ENCODE measurements around the gene MMP27.

MMP27 gene

DNA sequence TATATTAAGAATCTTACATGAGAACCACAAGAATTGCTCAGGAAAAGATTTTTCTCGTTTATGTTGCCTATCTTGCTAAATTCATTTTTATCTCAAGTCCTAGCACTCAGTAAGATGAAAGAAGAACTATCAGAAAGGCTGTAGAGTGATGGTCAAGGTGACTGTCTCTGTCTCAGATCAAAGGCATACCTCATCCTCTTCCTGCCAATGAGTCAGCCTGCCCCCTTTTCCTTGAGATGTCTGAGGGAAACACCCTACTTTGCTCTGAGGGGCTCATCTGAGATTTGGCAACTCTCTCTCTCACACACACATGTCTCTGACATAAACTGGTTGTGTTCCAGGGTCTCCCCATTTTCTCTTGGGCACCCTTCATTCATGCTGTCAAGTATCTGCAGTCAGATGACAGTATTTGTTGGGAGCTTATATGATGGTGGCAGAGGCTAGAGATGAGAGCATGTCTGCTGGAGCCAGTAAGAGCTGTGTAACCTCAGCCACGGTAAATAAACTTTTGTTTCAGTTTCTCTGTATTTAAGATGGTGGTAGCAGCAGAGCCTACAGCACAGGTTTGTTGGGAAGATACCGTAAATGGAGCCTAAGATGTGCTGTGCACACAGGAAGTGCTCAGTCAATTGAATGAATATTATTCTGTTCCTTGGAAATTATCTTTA is 1.6 kb downstream of the MMP27 start:
- DNase-seq (ENCODE audit: low spot score): peak; percentile 7

- DNase-seq (ENCODE audit: low spot score): no peak
These were observed 10.4 kb downstream of the MMP27 start for GRCh38 chr11:102695201-102695600.

DNA sequence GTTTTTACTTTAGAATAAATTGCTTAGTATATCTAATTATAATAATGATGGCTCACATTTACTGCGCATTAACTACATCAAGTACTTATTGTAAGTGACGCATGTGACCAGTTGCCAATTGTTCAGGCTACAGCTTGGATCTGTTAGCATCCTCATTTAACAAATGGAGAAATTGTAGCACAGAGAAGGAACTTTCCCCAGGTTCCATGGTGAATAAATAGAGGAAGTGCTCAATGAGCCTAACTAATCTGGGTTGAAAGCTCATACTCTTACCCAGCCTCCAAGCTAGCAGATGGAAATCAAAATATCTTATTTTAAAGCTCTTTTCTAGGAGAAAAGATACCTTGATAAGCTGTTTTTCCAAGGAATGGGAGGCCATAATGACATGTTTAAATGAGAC is 19.8 kb downstream of the MMP27 start:
- DNase-seq (ENCODE audit: low spot score): no peak

GRCh38 chr11:102685338-102685737 is 20.2 kb downstream of the MMP27 start:
- DNase-seq (ENCODE audit: low spot score): no peak

DNA sequence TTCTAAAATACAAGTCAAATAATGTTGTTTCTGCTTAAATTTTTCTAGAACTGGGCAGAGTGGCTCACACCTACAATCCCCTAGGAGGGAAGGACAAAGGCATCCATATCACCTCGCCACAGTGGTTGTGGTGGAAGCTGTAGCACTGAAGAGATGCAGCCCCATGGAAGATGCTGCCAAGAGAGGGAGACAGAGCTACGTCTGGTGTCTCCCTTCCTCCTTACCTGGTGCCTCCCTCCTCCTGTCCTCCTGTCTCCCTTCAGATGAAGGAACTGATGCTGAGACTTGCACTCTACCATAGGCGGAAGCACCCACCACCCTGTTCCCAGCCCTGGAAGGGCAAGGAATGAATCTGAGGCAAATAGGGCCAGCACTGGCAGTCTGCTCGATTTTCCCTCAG is 22.3 kb downstream of the MMP27 start:
- peak; percentile 11 for DNase-seq (ENCODE audit: low spot score)

- no peak for DNase-seq (ENCODE audit: low spot score)
These were observed 24.6 kb downstream of the MMP27 start for GRCh38 chr11:102680945-102681344.

- DNase-seq (ENCODE audit: low spot score): no peak
These were observed 27.5 kb downstream of the MMP27 start for GRCh38 chr11:102678022-102678421.

DNA sequence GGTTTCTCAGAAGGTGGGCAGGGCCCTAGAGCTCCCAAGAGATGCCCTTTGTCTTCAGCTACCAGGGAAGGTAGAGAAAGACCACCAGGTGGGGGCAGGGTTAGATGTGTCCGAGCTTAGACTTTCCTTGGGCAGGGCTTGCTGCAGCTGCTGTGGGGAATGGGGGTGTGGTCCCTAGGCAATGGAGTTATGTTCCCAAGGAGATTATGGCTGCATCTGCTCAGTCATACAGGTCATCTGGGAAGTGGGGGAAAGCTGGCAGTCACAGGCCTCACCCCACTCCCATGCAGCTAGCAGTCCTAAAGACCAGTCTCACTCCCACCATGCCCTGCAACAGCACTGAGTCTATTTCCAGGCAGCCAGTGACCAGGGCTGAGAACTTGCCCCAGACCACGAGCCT is 29.5 kb downstream of the MMP27 start:
- no peak for DNase-seq (ENCODE audit: low spot score)

- no peak for DNase-seq (ENCODE audit: low spot score)
These were observed 35.9 kb downstream of the MMP27 start for GRCh38 chr11:102669664-102670063.

DNA sequence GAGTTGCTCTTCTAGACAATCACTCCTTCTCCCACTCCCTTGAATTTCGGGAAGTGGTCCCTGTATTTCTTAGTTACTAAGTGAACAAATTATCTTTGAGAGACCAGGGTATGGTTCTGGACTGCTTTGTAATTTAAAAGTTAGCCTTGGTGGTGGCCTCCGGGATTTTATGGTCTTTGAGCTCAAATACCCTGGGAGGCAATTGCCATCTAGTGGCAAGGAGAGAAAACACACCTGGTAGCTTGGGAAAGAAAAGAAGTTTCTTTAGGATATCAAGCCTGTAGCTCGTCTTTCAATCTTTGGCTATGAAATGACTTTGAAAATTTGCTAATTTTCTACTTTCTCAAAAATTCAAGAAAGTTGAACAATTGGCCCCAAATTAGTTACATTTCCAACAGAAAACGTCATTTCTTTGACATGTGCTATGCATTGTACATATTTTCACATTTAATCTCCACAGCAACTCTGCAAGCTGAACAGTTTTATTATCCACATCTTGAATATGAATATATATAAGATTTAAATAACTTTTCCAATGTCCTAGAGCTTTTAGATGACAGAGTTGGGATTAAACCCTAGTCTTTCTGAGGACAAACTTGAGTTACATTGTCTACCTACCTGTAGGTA is 39.1 kb downstream of the MMP27 start:
- peak; percentile 63 for DNase-seq (ENCODE audit: low spot score)

DNA sequence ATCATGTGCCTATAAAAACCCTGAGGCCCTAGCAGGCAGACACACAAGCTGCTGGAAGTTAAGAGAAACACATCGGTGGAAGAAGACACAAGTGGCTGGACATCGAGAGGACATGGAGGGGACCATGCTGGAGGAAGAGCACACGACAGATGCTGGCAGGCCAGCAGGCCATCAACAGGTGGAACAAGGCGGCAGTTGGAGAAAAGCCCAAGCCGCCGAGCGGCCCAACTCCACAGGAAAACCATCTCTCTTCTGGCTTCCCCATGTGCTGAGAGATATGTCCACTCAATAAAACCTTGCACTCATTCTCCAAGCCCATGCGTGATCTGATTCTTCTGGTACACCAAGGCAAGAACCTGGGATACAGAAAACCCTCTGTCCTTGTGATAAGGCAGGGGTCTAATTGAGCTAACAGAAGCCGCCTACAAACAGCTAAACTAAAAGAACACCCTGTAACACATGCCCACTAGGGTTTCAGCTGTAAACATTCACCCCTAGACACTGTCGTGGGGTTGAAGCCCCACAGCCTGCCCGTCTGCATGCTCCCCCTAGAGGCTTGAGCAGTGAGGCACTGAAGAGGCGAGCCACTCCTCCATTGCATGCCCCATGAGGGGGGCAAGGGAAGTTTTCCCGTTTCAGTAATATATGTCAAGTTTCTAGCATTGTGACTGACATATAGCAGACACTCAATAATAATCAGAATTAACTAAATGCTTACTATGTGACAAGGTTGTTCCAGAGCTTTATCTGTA is 41.4 kb downstream of the MMP27 start:
- DNase-seq (ENCODE audit: low spot score): no peak

DNA sequence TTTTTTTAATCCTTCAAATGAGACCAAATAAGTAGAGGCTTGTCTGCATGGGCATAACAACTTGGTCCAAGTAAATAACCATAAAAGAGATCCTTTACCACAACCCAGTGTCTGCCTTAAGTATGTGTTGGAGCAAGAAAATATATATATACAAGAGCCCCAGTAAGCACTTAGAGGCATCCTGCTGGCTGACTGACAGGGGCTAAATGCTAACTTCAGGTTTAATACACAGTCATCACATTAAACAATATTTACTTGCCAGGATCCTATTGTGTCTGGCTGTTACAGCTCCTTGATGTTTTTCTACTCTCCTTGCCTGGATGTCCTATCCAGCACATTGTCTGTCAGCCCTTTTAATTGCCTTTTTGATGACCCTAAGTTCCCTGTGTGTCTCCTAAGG is 43.0 kb downstream of the MMP27 start:
- no peak for DNase-seq (ENCODE audit: low spot score)

DNA sequence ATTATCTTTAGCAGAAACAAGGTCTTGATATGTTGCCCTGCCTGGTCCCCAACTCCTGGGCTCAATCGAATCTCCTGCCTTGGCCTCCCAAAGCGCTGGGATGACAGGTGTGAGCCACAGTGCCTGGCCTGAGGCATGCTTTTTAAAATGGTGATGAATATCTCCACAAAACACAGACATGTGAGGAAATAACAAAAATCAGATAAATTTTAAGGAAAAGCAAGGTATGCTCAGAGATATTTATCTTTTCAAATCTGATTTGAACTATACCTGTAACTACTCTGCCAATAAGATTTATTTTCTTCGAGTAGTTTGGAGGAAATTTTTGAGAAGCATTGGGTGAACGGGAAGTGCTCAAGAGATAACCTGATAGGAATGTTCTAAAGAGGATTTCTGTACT is 44.5 kb downstream of the MMP27 start:
- no peak for DNase-seq (ENCODE audit: low spot score)

- no peak for DNase-seq (ENCODE audit: low spot score)
These were observed 49.0 kb downstream of the MMP27 start for GRCh38 chr11:102656528-102656927.

DNA sequence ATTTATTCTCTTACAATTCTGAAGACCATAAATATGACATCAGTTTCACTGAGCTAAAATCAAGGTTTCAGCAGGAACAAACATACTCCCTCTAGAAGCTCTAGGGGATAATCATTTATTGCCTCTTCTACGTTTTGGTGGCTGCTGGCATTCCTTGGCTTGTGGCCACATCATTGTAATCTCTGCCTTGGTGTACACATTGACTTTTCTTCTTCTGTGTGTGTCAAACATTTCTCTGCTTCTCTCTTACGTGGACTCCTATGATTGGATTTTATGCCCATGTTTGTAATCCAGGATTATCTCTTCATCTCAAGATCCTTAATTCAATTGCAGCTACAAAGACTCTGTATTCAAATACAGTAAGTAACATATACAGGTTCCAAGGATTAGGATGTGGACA is 50.0 kb downstream of the MMP27 start:
- DNase-seq (ENCODE audit: low spot score): no peak

DNA sequence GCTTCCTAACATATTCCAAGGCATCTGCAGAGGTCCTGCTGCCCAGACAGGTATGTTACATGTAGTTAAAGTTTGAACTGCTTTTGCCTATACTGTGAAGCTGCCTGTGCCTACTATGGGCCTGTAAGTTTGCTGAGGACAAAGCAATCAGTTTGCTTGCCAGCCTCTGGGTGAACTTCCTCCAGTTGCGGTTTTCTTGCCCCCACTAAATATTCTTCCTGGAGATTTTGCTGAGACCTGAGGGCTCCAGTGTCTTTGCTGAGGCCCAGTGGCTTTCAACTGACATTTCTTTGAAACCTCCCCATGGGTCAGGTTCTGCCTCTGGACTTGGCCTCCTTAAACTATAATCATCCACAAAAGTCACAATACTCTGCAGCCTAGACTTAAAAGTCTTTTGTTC is 50.8 kb downstream of the MMP27 start:
- DNase-seq (ENCODE audit: low spot score): no peak

DNA sequence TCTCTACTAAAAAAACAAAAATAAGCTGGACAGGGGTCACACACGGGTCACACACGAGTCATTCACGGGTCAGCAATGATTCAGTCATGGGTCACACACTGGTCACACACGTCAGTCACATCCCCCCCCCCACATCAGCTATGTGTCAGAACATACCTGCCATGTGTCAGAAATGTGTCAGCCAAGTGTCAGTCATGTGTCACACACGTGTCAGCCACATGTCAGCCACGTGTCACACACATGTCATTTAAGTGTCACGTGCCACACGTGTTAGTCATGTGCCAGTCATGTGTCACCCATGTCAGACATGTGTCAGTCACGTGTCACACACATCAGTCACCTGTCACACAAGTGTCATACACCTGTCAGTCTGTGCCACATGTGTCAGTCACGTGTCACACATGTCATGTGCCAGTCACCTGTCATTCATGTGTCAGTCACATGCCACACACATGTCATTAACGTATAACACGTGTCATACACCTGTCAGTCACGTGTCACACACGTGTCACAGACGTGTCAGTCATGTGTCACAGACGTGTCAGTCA is 51.8 kb downstream of the MMP27 start:
- DNase-seq (ENCODE audit: low spot score): no peak

DNA sequence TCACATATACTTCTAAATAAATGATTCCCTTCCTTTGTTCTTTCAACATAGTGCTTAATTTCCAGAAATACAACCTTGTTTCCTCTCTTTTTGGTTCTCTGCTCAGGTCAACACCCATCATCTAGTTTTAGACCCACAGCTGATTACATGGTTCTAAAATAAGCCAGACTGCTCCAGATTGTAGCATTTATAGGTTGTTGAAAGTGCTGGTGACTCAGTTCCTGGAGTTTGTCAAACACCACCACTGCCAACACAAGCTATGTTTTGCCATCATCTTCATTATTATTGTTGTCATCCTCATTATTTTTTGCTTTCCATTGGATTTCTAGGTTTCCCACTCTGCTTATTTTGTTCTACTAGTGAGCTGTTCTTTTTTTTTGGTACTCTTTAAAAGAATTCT is 58.1 kb downstream of the MMP27 start:
- no peak for DNase-seq (ENCODE audit: low spot score)

GRCh38 chr11:102643941-102644340 is 61.6 kb downstream of the MMP27 start:
- no peak for DNase-seq (ENCODE audit: low spot score)

All from SW480 (cell line).